Measurements from ENCODE around the gene ING1.

Gene ING1

GRCh38 chr13:110705826-110706569, 7.5 kb upstream of the ING1 start, which contains the start of gene CARS2:
Gene CARS2, minus strand, starts transcription at chr13:110706116. Its CDS starts 23 bp downstream, at chr13:110706093.
- no peaks in the 10 kb centered on the region for H3K27me3 ChIP-seq (ENCODE audit: control insufficient read depth, insufficient read depth, low read length)
- peak within 1 kb of the TSS; percentile 95 for H3K9ac ChIP-seq (ENCODE audit: low read depth, low read length)

GRCh38 chr13:110706570-110707372, 6.7 kb upstream of the ING1 start:
- Histone ChIP-seq H3K4me2 (ENCODE audit: low read length) (peak overlapping the region; percentile 93), H3K9me3 (replicated peaks; ENCODE audit: low read length) (no peaks in the 10 kb centered on the region), H3K36me3 (ENCODE audit: insufficient read depth, low read length) (peaks cover 10% of the 10 kb centered on the region), H3K4me1 (ENCODE audit: control insufficient read depth, insufficient read depth, low read length) (peaks cover 41% of the 10 kb centered on the region), H3K27me3 (ENCODE audit: control insufficient read depth, insufficient read depth, low read length) (no peaks in the 10 kb centered on the region), H3K9ac (ENCODE audit: low read depth, low read length) (peak overlapping the region; percentile 95), H3K4me3 (ENCODE audit: low read length) (peak overlapping the region; percentile 84)

More at GRCh38 chr13:110705826-110706569, 7.5 kb upstream of the ING1 start, which contains the start of gene CARS2:
- H3K36me3 ChIP-seq (ENCODE audit: insufficient read depth, low read length), result peaks cover 18% of the 10 kb centered on the region
- H3K9me3 ChIP-seq (replicated peaks; ENCODE audit: low read length), result no peaks in the 10 kb centered on the region
- H3K4me3 ChIP-seq (ENCODE audit: low read length), result peak within 1 kb of the TSS; percentile 84
- H3K4me2 ChIP-seq (ENCODE audit: low read length), result peak within 1 kb of the TSS; percentile 93
- H3K4me1 ChIP-seq (ENCODE audit: control insufficient read depth, insufficient read depth, low read length), result peaks cover 40% of the 10 kb centered on the region

DNA sequence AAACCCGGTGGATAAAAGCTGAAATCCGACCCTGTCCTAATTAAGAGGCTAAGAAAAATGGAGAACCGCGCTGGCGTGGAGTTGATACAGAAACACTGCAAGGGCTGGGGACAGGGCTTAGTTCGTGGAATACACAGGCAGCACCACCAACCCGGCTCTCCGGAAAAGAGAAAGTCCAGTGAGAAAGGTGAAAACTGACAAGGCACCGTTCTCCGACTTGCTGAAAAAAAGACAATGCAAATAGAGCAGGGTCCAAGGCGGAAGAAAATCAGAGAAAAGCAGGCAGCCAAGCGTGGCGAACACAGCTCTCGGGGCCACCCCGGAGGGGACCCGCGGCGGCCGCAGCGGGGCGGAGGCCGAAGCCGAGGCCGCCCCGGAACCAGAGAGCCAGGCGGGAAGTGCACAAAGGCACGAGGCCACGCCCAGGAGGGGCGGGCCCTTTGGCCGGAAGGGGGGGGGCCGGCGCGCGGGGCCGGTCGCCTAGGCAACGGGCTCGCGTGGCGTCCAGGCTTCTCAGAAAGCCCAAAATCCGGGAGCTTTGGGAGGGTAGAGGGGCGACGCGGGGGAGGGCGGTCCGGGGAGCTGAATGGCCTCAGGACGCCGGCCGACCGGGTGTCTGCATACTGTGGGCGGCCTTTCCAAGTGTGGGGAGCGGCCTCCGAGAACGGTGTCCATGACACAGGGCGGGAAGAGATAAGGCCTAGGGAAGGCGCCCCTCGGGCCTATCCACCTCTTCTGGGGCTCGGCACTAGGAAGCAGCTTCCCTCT, 1.2 kb upstream of the ING1 start:
- Histone ChIP-seq H3K9ac (ENCODE audit: low read depth, low read length) (peak overlapping the region; percentile 100), H3K9me3 (replicated peaks; ENCODE audit: low read length) (no peaks in the 10 kb centered on the region), H3K4me1 (ENCODE audit: control insufficient read depth, insufficient read depth, low read length) (peaks cover 12% of the 10 kb centered on the region), H3K4me2 (ENCODE audit: low read length) (peak overlapping the region; percentile 100), H3K36me3 (ENCODE audit: insufficient read depth, low read length) (no peaks in the 10 kb centered on the region), H3K4me3 (ENCODE audit: low read length) (peak overlapping the region; percentile 100), H3K27me3 (ENCODE audit: control insufficient read depth, insufficient read depth, low read length) (no peaks in the 10 kb centered on the region)

- no peaks in the 10 kb centered on the region for H3K36me3 ChIP-seq (ENCODE audit: insufficient read depth, low read length)
- H3K9ac ChIP-seq (ENCODE audit: low read depth, low read length), result peak overlapping the region; percentile 100
- H3K4me3 ChIP-seq (ENCODE audit: low read length), result peak overlapping the region; percentile 100
- no peaks in the 10 kb centered on the region for H3K9me3 ChIP-seq (replicated peaks; ENCODE audit: low read length)
- no peaks in the 10 kb centered on the region for H3K27me3 ChIP-seq (ENCODE audit: control insufficient read depth, insufficient read depth, low read length)
- H3K4me1 ChIP-seq (ENCODE audit: control insufficient read depth, insufficient read depth, low read length), result peaks cover 16% of the 10 kb centered on the region
- peak overlapping the region; percentile 100 for H3K4me2 ChIP-seq (ENCODE audit: low read length)
These were observed 455 bp upstream of the ING1 start for GRCh38 chr13:110712849-110713641.

GRCh38 chr13:110713981-110714796, 689 bp downstream of the ING1 start:
- Histone ChIP-seq H3K36me3 (ENCODE audit: insufficient read depth, low read length) (peaks cover 1% of the 10 kb centered on the region), H3K4me1 (ENCODE audit: control insufficient read depth, insufficient read depth, low read length) (peaks cover 16% of the 10 kb centered on the region), H3K9ac (ENCODE audit: low read depth, low read length) (peak overlapping the region; percentile 98), H3K4me2 (ENCODE audit: low read length) (peak overlapping the region; percentile 99), H3K4me3 (ENCODE audit: low read length) (peak overlapping the region; percentile 85), H3K9me3 (replicated peaks; ENCODE audit: low read length) (no peaks in the 10 kb centered on the region), H3K27me3 (ENCODE audit: control insufficient read depth, insufficient read depth, low read length) (no peaks in the 10 kb centered on the region)

DNA sequence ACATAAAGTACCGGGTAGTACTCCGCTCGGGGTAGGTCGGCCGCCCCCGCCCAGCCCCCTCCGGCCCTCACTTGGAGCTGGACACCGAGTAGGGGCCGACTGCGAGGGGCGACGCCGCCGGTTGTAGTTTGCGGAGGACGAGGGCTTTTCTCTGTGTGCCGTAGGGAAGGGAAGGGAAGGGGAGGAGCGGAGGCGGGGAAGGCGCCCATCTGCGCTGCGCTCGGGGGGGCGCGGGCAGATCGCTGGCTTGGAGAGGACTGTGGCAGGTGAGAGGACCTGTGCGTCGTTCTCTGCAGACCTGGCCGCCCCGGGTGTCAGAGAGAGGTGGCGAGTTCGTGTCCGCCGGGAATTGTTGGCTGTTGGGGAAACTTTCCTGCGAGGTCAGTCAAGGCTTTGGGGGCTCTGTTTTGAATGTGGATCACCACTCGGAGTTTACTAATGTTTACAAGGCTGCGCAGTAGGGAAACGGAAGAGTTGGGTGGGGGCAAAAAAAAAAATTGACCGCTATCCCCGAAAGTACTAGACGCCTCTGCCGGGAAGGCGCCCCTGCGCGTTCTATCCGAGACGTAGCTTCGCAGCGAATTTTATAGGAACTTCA, 1.4 kb downstream of the ING1 start:
- peak overlapping the region; percentile 98 for H3K9ac ChIP-seq (ENCODE audit: low read depth, low read length)
- H3K27me3 ChIP-seq (ENCODE audit: control insufficient read depth, insufficient read depth, low read length), result no peaks in the 10 kb centered on the region
- peaks cover 16% of the 10 kb centered on the region for H3K4me1 ChIP-seq (ENCODE audit: control insufficient read depth, insufficient read depth, low read length)
- H3K9me3 ChIP-seq (replicated peaks; ENCODE audit: low read length), result no peaks in the 10 kb centered on the region
- H3K4me2 ChIP-seq (ENCODE audit: low read length), result peak overlapping the region; percentile 99
- peak overlapping the region; percentile 85 for H3K4me3 ChIP-seq (ENCODE audit: low read length)
- H3K36me3 ChIP-seq (ENCODE audit: insufficient read depth, low read length), result peaks cover 8% of the 10 kb centered on the region

GRCh38 chr13:110715395-110716246, 2.1 kb downstream of the ING1 start:
- Histone ChIP-seq H3K36me3 (ENCODE audit: insufficient read depth, low read length) (peaks cover 13% of the 10 kb centered on the region), H3K27me3 (ENCODE audit: control insufficient read depth, insufficient read depth, low read length) (no peaks in the 10 kb centered on the region), H3K4me2 (ENCODE audit: low read length) (peak overlapping the region; percentile 99), H3K9ac (ENCODE audit: low read depth, low read length) (peak overlapping the region; percentile 91), H3K9me3 (replicated peaks; ENCODE audit: low read length) (no peaks in the 10 kb centered on the region), H3K4me1 (ENCODE audit: control insufficient read depth, insufficient read depth, low read length) (peaks cover 16% of the 10 kb centered on the region), H3K4me3 (ENCODE audit: low read length) (peak overlapping the region; percentile 90)

GRCh38 chr13:110716247-110716515, 2.7 kb downstream of the ING1 start:
- H3K9me3 ChIP-seq (replicated peaks; ENCODE audit: low read length), result no peaks in the 10 kb centered on the region
- peak overlapping the region; percentile 91 for H3K9ac ChIP-seq (ENCODE audit: low read depth, low read length)
- H3K4me2 ChIP-seq (ENCODE audit: low read length), result peak overlapping the region; percentile 93
- H3K36me3 ChIP-seq (ENCODE audit: insufficient read depth, low read length), result peaks cover 14% of the 10 kb centered on the region
- H3K4me3 ChIP-seq (ENCODE audit: low read length), result peak overlapping the region; percentile 90
- H3K4me1 ChIP-seq (ENCODE audit: control insufficient read depth, insufficient read depth, low read length), result peaks cover 16% of the 10 kb centered on the region
- H3K27me3 ChIP-seq (ENCODE audit: control insufficient read depth, insufficient read depth, low read length), result no peaks in the 10 kb centered on the region

DNA sequence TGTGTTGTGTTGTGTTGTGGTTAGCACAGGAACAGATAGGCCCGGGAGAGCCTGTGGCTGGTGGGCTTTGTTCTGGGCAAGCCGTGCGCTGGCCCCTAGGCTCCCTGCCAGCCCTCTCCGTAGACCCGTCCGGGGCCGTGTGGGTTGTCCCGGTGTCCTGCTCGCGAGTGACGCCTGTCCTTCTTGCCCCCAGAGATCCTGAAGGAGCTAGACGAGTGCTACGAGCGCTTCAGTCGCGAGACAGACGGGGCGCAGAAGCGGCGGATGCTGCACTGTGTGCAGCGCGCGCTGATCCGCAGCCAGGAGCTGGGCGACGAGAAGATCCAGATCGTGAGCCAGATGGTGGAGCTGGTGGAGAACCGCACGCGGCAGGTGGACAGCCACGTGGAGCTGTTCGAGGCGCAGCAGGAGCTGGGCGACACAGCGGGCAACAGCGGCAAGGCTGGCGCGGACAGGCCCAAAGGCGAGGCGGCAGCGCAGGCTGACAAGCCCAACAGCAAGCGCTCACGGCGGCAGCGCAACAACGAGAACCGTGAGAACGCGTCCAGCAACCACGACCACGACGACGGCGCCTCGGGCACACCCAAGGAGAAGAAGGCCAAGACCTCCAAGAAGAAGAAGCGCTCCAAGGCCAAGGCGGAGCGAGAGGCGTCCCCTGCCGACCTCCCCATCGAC, 5.7 kb downstream of the ING1 start:
- H3K9me3 ChIP-seq (replicated peaks; ENCODE audit: low read length), result no peaks in the 10 kb centered on the region
- no peak overlapping the region for H3K4me3 ChIP-seq (ENCODE audit: low read length)
- H3K9ac ChIP-seq (ENCODE audit: low read depth, low read length), result no peak overlapping the region
- H3K4me2 ChIP-seq (ENCODE audit: low read length), result no peak overlapping the region
- peaks cover 18% of the 10 kb centered on the region for H3K36me3 ChIP-seq (ENCODE audit: insufficient read depth, low read length)
- H3K27me3 ChIP-seq (ENCODE audit: control insufficient read depth, insufficient read depth, low read length), result no peaks in the 10 kb centered on the region
- peaks cover 11% of the 10 kb centered on the region for H3K4me1 ChIP-seq (ENCODE audit: control insufficient read depth, insufficient read depth, low read length)

All from skeletal muscle satellite cell (primary cell).